DND-41 (cell line): Measurements from ENCODE around the gene PRR20E.
"Not testable (repeated sequence)": the region's sequence is repeated elsewhere in the genome, so short reads cannot be mapped to it uniquely, and the experiment has no call there.

Experiments
- CTCF ChIP-seq: IDR thresholded peaks from 2 replicates; pipeline ENCODE4 v1.5.1; 2012; ENCODE audit warnings: borderline replicate concordance, low read length, moderate library complexity, mild to moderate bottlenecking; ENCODE audit not compliant: poor library complexity, severe bottlenecking; ENCODE audit errors: extremely low read depth
- EZH2 ChIP-seq: IDR thresholded peaks from 3 replicates; pipeline ENCODE4 v1.6.1; 2012; ENCODE audit warnings: borderline replicate concordance, low read depth, mild to moderate bottlenecking, moderate library complexity, low read length, inconsistent platforms; ENCODE audit not compliant: severe bottlenecking

- TF ChIP-seq CTCF, EZH2: not testable (repeated sequence)
Measured at GRCh38 chr13:57139781-57140180, 27.2 kb upstream of the PRR20E start.
